Epidermal melanocyte (primary cell): ENCODE data around the gene TCTN1.
"Not testable (repeated sequence)": the region's sequence is repeated elsewhere in the genome, so short reads cannot be mapped to it uniquely, and the experiment has no call there.

ENCODE experiments used
- DNase-seq: peaks from one replicate; pipeline ENCODE4 v3.0.0; 2011; ENCODE audit warnings: low spot score; ENCODE audit not compliant: insufficient read length

TCTN1 gene

GRCh38 chr12:110638796-110639195, 24.9 kb downstream of the TCTN1 start:
- DNase-seq: no peak

- DNase-seq: peak; percentile 29
Observed at GRCh38 chr12:110639336-110640141, 25.6 kb downstream of the TCTN1 start.

- DNase-seq: no peak
Observed at GRCh38 chr12:110640275-110641025, 26.5 kb downstream of the TCTN1 start.

GRCh38 chr12:110641521-110641920, 27.6 kb downstream of the TCTN1 start:
- no peak for DNase-seq

DNA sequence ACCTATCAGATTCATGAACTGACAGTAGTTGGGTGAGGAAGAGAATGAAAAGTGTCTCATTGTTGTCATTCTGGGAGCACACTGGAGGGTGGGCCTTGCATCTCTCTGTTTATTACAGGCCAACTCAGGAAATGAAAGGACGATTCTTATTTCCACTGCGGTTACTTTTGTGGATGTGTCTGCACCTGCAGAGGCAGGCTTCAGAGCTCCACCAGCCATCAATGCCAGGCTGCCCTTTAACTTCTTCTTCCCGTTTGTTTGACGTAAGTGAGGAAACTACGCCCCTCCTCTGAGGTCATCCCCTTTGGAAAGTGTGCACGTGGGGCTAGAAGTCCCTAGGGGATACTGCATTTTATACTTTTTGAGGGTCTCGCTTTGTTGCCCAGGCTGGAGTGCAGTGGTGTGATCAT, 33.7 kb downstream of the TCTN1 start:
- no peak for DNase-seq

GRCh38 chr12:110649341-110649847, 35.5 kb downstream of the TCTN1 start:
- DNase-seq: no peak

DNA sequence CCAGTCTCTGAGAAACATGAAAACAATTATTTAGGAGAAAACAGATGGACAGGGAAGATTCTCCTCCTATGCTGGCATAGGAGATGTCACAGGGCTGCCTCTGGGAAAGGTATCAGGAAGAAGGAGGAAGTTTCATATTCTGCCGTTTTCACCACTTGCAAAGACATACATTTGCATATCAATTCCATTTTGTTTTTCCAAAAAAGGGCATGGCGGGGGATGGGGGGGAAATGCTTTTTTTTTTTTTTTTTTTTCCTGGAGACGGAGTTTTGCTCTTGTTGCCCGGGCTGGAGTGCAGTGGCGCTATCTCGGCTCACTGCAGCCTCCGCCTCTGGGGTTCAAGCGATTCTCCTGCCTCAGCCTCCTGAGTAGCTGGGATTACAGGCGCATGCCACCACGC, 40.3 kb downstream of the TCTN1 start:
- not testable (repeated sequence) for DNase-seq

GRCh38 chr12:110656071-110656655, 42.2 kb downstream of the TCTN1 start:
- DNase-seq: no peak

DNA sequence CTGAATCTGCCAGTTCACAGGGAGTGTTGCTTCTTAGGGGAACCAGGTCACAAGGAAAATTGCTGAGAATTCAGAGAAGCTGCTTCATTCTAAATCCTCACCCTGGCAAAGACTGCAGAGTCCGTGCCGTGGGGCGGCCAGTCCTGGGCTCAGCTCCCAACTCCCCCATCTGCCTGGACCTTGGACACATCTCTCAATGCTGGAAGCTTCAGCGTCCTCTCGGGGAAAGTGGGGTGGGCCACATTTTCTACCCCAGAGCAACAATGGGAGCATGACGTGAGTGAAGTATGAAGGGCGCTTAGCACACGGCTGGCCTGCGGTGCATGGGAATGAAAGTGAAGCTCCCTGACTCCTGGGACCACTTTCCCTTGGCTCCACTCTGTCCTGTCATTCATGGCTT, 43.8 kb downstream of the TCTN1 start:
- DNase-seq: no peak

- DNase-seq: no peak
Observed at GRCh38 chr12:110658242-110658641, 44.3 kb downstream of the TCTN1 start.

- DNase-seq: no peak
Observed at GRCh38 chr12:110658878-110659277, 44.9 kb downstream of the TCTN1 start.

DNA sequence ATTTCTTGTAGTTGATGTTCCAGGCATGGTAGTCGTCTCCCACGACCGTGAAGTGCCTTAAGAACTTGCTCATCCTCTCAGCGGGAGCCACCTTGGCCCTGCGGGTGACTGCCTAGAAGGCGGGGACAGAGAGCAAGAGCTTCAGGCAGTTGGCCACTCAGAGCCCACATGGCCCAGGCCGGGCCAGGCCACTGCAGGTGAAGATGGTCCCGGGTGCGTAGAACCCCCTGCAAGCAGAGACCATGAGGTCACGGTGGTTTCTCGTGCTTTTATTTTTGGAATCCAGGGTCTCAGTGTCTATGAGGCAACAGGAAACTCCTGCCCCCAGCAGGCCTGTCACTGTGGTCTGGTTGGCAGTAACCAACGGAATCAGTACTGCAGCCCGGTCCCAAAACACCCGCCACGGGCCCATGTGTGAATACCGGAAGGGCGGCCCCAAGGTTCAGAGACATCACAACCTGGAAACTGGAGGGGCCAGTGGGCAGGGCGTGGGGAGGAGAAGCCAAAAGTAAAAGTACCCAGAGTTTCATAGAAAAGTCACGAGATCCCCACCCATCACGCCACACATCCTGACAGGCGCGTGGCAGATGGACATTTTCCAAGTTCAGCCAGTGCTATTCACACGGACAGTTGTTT, 47.5 kb downstream of the TCTN1 start:
- no peak for DNase-seq

DNA sequence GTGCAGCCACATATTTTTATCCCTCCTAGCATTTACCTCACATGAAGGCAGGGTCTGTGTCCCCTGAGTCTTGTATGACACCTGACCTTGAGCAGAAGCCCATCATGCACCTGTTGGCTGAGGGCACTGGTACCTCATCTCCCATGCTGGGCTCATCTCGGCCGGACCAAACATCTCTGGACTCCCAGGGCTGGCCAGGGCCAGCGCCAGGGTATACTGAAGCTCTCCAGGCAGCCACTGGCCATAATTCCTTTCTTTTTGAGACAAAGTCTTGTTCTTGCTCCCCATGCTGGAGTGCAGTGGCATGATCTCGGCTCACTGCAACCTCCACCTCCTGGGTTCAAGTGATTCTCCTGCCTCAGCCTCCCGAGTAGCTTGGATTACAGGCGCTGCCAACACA, 53.0 kb downstream of the TCTN1 start:
- DNase-seq: no peak

GRCh38 chr12:110667671-110668070, 53.7 kb downstream of the TCTN1 start:
- DNase-seq: no peak

- no peak for DNase-seq
Observed at GRCh38 chr12:110668480-110669192, 54.7 kb downstream of the TCTN1 start.

- no peak for DNase-seq
Observed at GRCh38 chr12:110669193-110669502, 55.2 kb downstream of the TCTN1 start.

DNA sequence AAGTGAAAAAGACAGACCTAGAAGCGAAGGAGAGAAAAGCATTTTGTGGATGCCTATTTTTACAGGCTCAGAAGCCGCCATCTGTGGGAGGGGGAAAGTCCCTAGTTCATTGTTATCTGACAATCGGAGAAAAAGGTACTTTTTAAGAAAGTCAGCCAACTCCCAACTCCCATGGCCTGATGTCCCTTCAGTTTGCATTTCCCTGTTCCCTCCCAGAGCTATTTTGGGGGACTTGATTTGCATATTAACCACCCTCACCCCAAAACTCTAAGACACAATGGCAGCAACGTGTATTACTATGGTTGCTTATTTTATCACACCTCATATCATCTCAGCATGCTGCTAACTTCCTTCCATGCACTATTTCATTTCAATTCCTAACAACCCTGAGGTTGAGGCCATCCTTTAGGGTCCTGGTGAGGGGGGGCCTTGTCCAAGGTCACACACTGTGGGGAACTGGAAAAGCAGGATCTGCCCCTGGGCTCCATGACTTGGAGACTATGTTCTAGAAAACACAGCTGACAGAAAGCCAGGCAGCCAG, 56.3 kb downstream of the TCTN1 start:
- DNase-seq: no peak

DNA sequence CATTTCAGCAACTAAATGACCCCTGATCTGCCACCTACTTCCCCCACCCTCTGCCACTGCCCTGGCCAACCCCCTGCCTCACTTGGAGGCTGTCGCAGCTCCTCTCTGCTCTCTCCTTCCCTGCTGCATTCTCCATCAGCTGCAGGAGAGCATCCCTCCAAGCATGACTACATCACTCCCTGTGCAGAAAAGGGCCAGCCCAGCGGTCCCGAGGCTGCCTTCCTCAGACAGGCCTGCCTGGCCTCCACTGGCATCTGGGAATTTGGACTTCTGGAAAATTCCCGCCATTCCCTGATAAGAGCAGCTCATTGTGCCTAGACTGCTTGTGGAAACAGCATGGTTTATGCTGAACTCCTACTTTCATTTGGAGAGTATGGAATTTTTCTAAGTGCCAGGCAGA, 62.2 kb downstream of the TCTN1 start:
- no peak for DNase-seq

DNA sequence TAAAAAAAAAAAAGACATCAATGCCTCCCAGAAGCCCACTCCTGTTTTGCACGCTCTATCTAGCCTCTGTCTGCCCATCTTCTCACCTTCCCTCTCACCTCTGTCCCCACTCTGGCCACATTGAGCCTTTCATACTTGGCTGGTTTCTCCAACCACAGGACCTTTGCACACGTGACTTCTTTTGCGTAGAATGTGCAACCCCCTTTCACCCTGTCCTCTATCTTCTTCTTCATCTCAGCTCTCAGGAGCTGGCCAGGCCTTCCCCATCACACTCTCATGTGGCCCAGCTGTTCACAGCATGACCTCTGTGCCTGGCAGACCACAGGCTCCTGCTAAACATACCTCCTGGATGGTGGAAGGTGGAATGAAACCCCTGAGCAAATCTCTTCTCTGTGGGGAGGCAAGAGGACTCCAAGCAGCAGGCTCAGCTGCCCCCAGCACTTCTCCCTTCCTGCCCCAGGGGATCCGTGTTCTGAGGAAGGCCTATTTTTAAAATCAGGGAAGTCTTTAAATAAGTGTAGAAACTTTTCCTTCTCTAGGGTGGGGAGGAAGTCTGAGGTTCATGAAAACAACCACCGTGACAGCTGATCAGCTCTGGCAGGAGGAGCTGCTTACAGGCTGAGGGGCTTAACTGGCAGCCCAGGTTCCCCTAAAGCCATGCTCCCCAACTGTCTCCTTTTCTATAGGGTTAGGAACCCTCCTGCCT, 63.4 kb downstream of the TCTN1 start:
- DNase-seq: no peak

- DNase-seq: no peak
Observed at GRCh38 chr12:110677982-110678381, 64.1 kb downstream of the TCTN1 start.
